Amniotic epithelial cell (primary cell): ENCODE results near the gene KATNB1.
"Not testable (repeated sequence)": the region's sequence is repeated elsewhere in the genome, so short reads cannot be mapped to it uniquely, and the experiment has no call there.

Experiments used
- DNase-seq: peaks from one replicate; pipeline ENCODE4 v3.0.0-alpha.2; 2010; ENCODE audit warnings: low read depth

KATNB1 gene

DNA sequence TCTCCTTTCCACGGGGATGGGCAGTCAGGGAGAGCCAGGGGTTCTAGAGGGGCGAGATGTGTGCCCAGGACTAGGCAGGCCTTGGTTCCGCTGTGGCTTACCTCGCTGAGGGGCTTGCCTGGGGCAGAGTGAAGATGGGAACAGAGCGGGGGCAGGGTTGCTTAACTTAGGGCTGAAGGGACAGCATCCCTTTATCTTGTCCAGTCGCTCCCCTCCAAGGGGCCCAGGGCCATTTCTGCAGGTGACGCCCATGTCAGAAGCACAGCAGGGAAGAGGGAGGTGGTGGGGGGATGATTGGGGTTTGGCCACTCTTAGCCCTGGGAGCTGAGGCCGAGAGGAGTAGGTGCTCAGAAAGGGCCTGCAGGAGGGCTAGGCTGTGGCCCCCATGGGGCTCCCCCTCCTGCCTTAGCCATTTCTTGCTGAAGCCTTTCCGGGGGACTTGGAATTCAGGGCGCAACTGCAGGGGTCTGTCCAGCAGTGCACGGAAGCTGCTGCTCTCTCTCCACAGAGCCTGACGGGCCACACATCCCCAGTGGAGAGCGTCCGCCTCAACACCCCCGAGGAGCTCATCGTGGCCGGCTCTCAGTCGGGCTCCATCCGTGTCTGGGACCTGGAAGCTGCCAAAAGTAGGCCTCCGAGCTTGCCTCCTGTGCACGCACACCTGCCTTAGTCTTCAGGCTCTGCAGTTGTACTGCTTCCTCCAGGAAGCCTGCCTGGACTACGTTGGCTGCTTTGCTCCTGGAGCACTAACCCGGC, 8.5 kb downstream of the KATNB1 start:
- no peak for DNase-seq

DNA sequence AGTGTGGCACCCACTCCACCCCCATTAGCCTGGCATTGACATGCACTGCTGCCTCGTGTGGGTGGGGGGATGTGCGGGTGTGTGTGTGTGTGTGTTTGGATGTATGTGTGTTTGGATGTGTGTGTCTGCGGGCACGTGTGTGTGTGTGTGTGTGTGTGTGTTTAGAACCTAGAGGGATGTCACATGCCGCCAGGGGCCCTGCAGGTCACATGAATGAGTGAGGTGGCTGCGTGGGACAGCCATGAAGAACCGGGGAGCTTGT, 9.0 kb downstream of the KATNB1 start:
- DNase-seq, result no peak

DNA sequence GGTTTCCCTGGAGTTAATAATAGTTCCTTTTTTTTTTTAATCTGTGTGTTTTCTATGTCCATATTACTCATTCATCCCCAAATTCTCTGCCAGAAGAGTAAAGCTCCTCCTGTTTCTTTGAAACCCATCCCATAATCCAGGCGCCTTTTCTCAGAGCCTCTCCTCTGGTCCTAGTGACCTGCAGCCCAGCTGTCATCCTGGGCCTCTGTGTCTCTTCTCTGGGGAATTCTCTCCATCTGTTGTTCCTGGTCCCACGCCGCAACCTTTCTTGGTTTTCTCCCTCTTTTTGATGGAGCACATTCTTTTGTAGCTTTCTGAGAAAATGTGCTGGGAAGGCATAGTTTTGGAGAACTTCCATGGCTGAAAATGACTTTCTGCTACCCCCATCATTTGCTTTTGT, 10.2 kb downstream of the KATNB1 start:
- DNase-seq, result no peak

DNA sequence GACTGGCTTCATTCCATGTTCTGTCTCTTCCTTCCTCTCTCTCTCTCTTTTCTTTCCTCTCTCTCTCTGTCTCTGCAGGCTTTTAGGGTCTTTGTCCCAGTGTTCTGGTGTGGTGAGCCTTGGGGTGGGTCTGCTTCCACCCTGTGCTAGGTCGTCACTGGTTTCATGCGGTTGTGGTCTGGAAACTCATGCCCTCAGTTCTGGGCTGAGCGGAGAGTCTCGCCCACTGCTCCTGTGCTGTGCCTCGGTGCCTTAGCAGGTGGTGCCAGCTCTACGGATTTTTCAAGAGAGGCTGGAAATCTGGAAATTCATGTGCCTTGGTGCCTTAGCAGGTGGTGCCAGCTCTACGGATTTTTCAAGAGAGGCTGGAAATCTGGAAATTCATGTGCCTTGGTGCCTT, 10.7 kb downstream of the KATNB1 start:
- not testable (repeated sequence) for DNase-seq

DNA sequence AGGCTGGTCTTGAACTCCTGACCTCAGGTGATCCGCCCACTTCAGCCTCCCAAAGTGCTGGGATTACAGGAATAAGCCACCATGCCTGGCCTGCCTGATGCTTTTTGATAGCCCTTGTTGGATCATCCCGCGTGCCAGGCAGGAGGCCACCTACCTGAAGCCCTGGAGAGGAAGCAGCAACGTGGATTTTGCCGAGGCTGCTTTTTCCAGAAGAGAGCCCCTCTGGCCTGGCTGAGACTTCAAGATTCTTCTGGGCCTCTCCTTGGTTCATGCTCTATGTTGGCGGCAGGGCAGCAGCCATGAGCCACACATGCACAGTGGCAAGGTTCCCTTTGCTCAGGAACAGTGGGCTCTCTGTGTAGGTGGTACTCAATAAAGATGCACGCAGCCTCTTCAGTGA, 11.5 kb downstream of the KATNB1 start:
- no peak for DNase-seq

DNA sequence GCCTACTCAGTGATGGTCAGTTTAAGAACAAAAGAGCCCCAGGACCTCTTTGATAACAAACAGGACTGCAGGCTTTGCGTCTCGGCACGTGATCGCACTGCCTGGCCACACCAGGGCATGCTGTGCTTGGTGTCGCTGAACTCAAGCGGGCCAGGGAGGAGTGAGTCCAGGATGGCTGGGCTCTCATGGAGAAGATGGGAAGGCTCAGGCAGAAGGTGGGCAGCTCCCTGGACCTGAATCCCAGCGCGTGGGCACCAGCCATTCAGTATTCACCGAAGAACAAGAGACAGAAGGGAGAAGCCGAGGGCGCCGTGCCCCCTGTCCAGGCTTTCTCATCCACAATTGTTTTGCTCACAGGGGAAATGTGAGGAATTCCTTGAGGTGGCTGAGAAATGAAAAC, 11.9 kb downstream of the KATNB1 start:
- DNase-seq, result no peak

DNA sequence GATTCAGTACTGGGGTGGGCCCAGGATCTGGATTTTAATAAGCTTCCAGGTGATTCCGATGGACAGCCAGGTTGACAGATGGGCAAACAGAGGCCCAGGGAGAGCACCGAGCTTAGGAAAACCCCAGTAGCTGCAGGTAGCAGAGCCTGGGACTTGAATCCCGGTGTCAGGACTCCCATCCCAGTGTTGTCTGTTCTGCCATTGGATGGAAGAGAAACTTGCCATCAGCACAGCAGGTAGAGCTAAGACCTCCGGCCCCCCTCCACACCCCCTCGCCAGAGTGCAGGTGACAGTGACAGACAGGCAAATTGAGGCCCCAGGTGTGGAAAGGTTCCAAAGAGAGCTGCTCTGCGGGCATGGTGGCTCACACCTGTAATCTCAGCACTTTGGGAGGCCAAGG, 12.4 kb downstream of the KATNB1 start:
- no peak for DNase-seq

DNA sequence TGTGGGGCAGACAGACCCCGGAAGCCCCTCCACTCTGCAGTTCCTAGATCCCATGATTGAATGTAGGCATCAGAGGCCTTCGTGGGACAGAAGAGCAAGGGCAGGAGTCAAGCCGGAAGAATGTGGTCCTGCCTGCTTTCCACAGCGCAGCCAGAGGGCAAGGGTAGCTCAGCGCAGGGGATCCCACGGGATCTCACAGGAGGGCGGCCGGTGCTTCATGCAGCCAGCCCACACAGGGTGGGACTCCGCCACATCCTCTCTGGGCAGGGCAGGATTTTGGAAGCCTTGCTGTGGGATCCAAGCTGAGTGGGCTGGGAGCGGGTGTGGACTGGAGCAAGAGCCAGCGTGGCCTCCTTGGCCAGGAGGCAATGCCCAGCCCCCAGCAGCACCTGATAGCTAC, 13.0 kb downstream of the KATNB1 start:
- DNase-seq, result no peak

DNA sequence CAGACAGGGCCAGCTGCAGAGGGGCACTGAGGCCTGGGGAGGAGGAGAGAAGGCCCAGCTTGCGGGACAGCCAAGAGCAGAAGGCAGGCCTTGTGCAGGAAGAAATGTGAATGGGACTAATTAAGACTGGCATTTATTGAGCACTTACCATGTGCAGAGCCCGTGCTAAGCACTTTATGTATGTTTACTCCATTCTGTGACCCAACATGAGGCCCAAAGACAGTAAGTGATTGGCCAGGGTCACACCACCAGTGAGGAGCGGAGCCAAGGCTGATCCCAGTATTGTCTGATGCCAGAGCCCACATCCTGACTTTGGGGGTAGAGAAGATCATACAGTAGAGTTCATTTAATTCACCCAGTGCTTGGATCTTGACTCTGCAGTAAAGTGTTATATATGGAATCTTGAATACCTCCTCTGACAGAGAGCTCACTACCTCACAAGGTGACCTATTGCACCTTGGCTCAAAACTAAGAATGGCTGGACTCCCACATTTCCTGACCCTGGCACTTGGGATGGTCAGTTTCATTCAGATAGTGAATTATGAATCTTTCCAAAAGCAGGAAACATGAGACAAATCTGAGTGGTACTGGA, 13.6 kb downstream of the KATNB1 start:
- DNase-seq, result no peak

DNA sequence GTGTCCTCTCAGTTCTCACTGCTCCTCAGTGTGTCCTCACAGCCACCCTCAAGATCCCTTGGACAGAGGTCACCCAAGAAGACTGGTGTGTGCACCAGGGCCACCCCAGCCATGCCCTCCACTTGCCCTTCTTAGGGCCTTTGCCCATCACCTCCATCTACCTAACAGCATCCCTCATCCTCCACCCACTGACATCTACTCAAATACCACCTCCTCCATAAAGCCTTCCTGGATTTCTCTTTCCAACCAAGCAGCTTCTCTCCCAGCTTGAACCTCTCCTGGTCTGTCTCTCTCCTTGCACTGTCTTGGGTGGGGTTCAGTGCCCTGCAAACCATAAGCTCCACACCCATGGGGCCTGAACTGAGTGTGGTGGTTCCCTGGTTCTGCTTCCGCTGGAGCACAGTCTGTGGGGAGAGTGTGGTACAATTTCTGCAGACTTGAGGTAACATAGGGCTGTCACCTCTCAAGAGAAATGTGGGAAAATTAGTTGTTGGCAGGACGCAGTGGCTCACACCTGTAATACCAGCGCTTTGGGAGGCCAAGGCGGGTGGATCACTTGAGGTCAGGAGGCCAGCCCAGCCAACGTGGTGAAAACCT, 14.4 kb downstream of the KATNB1 start:
- no peak for DNase-seq

DNA sequence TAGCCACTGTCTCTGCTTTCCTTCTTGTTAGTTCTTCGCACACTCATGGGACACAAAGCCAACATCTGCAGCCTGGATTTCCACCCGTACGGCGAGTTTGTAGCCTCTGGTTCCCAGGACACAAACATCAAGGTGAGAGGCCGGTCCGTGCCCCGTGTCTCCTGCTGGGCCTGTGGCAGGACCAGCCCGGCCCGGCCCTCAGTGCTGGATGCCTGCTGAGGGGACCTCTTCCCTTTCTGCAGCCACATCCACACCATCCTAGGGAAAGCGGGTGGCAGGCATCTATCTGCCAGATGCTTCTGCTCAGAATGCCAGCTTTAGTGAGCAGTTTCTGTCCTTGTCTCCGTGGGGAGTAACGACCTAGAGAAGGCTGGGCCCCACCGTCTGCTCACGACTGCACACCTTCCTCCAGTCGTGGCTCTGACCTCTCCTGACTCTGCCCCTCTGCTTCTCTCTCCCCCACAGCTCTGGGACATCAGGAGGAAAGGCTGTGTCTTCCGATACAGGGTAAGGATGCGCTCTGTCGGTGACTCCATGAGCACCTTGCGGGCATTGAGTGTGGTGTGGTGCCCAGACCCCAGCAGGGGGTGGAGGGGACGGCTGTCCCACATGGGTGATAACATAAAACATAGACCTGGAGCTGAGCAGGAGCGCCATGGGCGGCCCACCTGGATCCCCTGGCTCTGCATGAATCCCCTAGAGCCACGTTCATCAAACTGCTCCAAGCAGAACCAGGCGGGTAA, 15.4 kb downstream of the KATNB1 start:
- DNase-seq, result no peak

DNA sequence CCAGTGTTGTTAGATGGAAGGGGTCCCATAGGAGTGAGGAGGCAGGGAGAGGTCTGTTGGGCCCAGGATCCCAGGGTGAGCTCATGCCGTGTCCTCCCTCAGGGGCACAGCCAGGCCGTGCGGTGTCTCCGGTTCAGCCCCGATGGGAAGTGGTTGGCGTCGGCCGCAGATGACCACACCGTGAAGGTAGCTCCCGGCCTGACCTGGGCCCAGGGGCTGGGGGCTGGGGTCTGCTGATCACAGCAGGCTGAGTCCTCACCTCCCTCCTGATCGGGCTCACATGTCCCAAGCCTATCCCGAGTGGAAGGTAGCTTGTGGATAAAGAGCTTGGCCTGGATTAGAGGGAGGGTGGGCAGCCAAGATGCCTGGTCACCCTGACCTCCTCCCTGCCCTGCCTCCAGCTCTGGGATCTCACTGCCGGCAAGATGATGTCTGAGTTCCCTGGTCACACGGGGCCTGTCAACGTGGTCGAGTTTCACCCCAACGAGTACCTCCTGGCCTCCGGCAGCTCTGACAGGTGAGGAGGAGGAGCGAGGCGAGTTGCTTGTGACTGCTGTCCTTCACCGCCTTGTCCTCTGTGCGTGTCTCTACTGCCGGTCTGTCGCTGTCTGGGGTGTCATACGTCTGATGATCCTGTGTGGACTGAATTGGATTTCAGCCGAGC, 16.1 kb downstream of the KATNB1 start:
- DNase-seq, result no peak

DNA sequence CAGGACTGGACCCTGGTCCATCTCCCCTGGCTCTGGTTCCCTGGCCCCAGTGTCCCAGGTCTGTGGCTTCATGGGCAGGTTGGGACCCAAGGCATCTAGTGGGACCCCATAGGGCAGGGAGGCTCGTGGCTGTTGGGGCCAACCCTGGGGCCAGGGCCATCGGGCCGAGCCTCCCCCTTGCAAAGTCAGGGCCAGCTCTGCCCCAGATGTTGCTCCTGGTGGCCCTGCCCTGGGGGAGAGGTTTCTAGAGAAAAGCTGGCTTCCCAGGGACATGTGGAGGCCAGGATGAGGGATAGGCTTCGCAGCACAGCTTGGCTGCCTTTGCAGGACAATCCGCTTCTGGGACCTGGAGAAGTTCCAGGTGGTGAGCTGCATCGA, 16.6 kb downstream of the KATNB1 start:
- no peak for DNase-seq

DNA sequence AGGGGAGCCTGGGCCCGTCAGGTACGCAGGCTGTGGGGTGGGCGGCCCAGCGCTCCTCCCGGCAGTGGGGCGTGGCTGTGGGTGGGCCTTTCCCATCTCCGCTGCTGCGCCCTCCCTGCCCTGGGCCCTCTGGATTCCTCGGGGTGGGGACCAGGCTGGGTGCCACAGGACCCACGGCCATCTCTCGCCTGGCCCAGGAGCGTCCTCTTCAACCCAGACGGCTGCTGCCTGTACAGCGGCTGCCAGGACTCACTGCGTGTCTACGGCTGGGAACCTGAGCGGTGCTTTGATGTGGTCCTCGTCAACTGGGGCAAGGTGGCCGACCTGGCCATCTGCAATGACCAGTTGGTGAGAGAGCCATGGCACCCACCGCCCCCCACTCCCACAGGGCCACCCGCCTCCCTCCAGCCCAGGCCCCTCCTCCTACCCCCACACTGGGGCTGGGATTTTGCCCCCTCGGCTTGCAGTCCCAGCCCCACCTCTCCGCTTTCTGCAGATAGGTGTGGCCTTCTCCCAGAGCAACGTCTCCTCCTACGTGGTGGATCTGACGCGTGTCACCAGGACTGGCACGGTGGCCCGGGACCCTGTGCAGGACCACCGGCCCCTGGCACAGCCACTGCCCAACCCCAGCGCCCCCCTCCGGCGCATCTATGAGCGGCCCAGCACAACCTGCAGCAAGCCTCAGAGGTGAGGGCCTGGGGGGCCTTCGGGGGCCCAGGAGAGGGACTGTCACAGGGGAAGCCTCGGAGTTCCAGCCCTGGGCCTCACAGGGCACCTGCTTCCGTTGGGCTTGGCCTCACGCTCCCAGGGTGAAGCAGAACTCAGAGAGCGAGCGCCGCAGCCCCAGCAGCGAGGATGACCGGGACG, 17.2 kb downstream of the KATNB1 start:
- DNase-seq, result no peak

DNA sequence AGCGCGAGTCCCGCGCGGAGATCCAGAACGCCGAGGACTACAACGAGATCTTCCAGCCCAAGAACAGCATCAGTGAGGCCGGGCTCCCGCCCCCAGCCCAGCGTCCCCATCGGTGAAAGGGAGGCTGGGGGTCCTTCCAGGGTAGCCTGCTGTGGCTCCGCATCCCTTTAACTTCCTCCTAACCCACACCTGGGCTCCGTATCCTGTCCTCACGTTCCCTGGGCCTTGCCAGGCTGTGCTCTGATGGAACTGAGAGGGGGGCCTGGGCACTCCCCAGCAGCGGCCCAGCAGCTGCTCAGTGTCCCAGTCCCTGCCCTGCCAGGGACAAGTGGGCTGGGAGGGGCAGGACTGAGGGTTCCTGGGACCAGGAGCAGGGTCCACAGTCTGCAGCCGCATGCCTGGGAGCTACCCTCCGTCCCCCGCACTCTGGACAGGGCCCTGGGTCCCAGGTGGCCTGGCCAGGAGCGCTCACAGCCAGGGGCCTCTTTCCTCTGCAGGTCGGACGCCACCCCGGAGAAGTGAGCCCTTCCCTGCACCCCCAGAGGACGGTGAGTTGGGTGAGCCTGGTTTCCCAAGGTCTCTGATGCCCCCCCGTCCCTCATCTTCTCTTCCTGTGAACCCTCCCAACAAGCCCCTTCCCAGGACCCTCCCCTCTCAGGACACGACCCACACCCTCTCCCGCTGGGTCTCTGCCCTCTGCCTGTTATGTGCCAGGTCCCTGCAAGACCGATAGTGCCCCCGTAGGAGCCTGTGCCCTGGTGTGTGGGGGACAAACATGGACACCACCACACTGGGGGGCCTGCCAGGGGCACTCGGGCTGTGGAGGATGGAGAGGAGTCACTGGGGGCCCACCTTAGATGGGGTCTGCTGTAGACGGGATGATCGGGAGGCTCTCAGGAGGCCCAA, 18.1 kb downstream of the KATNB1 start:
- no peak for DNase-seq

DNA sequence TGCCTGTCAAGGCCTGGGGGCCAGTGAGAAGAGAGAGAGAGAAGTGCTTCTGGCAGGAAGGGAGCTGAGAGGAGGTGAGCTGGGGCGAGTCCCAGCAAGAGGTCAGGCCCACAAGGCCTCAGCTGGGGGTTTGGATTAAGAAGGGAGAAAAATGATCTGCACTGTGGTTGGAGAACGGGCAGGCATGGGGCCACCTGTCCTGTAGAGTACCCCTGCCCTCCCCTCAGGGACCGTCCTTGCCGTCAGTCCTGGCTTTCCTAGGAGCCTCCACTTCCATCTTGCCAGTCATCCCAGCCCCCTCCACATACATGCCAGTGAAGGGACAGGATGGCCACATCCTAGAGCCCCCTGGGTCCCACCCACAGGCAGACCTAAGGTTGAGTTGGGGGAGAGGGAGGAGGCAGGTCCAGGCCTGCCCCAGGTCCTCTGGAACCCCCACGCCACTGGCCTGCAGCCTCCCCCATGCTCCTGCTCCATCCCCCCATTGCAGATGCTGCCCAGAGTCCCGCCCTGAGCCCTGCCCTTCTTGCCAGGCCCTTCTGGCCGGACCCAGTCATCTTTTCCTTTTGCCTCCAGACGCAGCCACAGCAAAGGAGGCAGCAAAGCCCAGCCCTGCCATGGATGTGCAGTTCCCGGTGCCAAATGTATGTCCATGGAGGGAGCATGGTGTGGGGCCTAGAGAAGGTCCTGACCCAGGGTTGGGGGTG, 18.9 kb downstream of the KATNB1 start:
- DNase-seq, result no peak

DNA sequence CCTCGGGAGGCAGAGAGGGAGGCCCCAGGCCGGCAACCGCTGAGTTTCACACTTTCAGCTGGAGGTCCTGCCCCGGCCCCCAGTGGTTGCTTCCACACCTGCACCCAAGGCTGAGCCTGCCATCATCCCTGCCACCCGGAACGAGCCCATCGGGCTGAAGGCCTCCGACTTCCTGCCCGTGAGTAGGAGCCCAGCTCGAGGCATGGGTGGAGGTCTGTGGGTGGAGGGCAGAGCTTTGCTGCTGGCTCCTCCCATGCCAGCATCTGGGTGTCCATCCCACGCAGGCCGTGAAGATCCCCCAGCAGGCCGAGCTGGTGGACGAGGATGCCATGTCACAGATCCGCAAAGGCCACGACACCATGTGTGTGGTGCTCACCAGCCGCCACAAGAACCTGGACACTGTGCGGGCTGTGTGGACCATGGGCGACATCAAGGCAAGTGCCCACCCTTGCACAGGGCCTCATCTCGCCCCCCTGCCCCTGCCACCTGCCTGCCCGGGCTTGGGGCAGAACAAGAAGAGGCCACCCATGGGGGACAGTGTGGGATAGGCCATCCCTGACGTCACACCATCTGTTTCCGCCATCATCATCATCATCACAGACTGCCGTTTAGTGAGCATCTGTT, 19.6 kb downstream of the KATNB1 start:
- DNase-seq, result no peak

DNA sequence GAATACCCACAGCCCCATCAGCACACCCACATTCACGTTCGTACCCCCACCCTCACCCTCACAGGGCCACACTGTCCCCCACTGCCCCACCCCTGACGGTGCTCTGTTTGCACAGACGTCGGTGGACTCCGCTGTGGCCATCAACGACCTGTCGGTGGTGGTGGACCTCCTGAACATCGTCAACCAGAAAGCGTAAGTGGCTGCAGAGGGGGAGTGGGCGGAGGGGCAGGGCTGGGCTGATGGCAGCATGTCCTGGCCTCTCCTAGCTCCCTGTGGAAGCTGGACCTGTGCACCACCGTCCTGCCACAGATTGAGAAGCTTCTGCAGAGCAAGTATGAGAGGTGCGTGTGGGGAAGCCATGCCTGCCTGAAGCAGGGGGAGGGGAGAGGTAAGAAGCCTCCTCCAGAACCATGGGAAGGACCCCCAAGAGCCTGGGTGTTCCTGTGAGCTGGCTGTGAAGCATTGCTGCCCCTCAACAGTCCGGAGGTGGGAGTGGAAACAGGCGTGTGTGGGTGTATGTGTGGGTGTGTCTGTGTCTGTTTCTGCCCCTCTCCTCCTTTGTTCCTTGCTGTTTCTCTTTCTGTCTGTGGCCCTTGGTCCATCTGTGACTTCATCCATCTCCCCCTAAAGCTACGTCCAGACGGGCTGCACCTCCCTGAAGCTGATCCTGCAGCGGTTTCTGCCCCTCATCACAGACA, 20.3 kb downstream of the KATNB1 start:
- no peak for DNase-seq
